Tibial nerve (tissue), 4 donors: ENCODE results near the gene VILL. TPM values are rescaled to one million over a fixed set of nuclear protein-coding genes. Genes with fewer than 3 reads are reported as not detected.

Source experiments
- DNase-seq, 2 donors: peaks; one replicate each; pipeline ENCODE4 v3.0.0-alpha.2; 2019; ENCODE audit warnings: low spot score in 2 of 2
- H3K27ac ChIP-seq, 4 donors: fragments of 200-600 bp; sonication (generic) in 3 of 4; one replicate each; pipeline ENCODE4 v1.5.1; 2017 to 2019; ENCODE audit warnings: mild to moderate bottlenecking in 1 of 4
- H3K27me3 ChIP-seq, 2 donors: fragments of 200-600 bp; sonication (generic) in 1 of 2; one replicate each; pipeline versions ENCODE4 v1.5.1 to v1.6.0; 2017 to 2019
- H3K36me3 ChIP-seq, 3 donors: fragments of 200-600 bp; sonication (generic); one replicate each; pipeline ENCODE4 v1.5.1; 2018 to 2019
- H3K4me1 ChIP-seq, 4 donors: fragments of 200-600 bp; sonication (generic) in 3 of 4; one replicate each; pipeline ENCODE4 v1.5.1; 2017 to 2019
- H3K4me3 ChIP-seq, 4 donors: fragments of 200-600 bp; sonication (generic) in 3 of 4; one replicate each; pipeline ENCODE4 v1.5.1; 2017 to 2019; ENCODE audit warnings: mild to moderate bottlenecking in 1 of 4, moderate library complexity in 1 of 4
- H3K9me3 ChIP-seq, 4 donors: fragments of 200-600 bp; sonication (generic) in 3 of 4; one replicate each; pipeline ENCODE4 v1.5.1; 2017 to 2019
- CTCF ChIP-seq, 5 experiments: fragments of 200-600 bp in 3 of 5; fragments of 450-650 bp in 2 of 5; sonication (generic) in 3 of 5; IDR thresholded peaks; one replicate each; pipeline ENCODE4 v1.5.1; 2016 to 2019; ENCODE audit warnings: antibody characterized with exemption in 5 of 5, mild to moderate bottlenecking in 3 of 5, moderate library complexity in 2 of 5
- EP300 ChIP-seq, 2 donors: sonication (generic); formaldehyde crosslinking; IDR thresholded peaks; one replicate each; pipeline ENCODE4 v1.6.1; 2017; ENCODE audit warnings: antibody characterized with exemption in 2 of 2, mild to moderate bottlenecking in 1 of 2
- POLR2A ChIP-seq, 2 donors: fragments of 450-650 bp; IDR thresholded peaks; one replicate each; pipeline ENCODE4 v1.6.1; 2017; ENCODE audit warnings: antibody characterized with exemption in 2 of 2, mild to moderate bottlenecking in 2 of 2, moderate library complexity in 2 of 2
- WGBS, 2 donors: methylation state at CpG; one replicate each; pipeline ENCODE4 v1.1.5; 2018; 5-methylcytosine and 5-hydroxymethylcytosine counted together
- total RNA-seq, 4 donors: library from RNA; depleted of rRNA; stranded (reverse); fragments of >200 nt; gene quantifications; one replicate each; pipeline ENCODE4 v1.1.0, GENCODE V29; 2016

VILL gene
- total RNA-seq, 4 donors from 2014 or later = 13.6 to 16.5 (median 15.3) TPM

GRCh38 chr3:38001456-38002081 is 11.0 kb downstream of the VILL start:
- Histone ChIP-seq H3K4me1 (peaks cover 0 to 65% (median 48%) of the 10 kb centered on the region in 4 donors), H3K36me3 (peaks cover 0 to 31% (median 0%) of the 10 kb centered on the region in 3 donors), H3K27ac (peak overlapping the region in 1 of 4 donors; percentile 77), H3K4me3 (no peak overlapping the region), H3K9me3 (no peaks in the 10 kb centered on the region), H3K27me3 (no peaks in the 10 kb centered on the region)
- WGBS, 2 donors = 88 to 91% methylated on average over 9 of the region's 9 CpGs
- TF ChIP-seq CTCF (IDR thresholded peaks at IDR 0.05) = no peak
- no peak for TF ChIP-seq POLR2A (IDR thresholded peaks at IDR 0.05)
- TF ChIP-seq EP300 (IDR thresholded peaks at IDR 0.05) = no peak
- DNase-seq = no peak

- Histone ChIP-seq H3K36me3 (peaks cover 0 to 39% (median 0%) of the 10 kb centered on the region in 3 donors), H3K4me3 (no peak overlapping the region), H3K4me1 (peaks cover 0 to 57% (median 44%) of the 10 kb centered on the region in 4 donors), H3K9me3 (no peaks in the 10 kb centered on the region), H3K27me3 (no peaks in the 10 kb centered on the region), H3K27ac (peak overlapping the region; percentile 68 to 87 (median 74))
- TF ChIP-seq EP300 (IDR thresholded peaks at IDR 0.05) = no peak
- TF ChIP-seq CTCF (IDR thresholded peaks at IDR 0.05) = no peak
- TF ChIP-seq POLR2A (IDR thresholded peaks at IDR 0.05) = no peak
- WGBS, 2 donors = 92 to 93% methylated on average over 5 to 6 of the region's 6 CpGs
- no peak for DNase-seq
These were observed 11.8 kb downstream of the VILL start for GRCh38 chr3:38002291-38002876.

GRCh38 chr3:38002940-38003339 is 12.4 kb downstream of the VILL start:
- Histone ChIP-seq H3K27ac (peak overlapping the region; percentile 68 to 87 (median 74)), H3K27me3 (no peaks in the 10 kb centered on the region), H3K4me1 (peaks cover 0 to 51% (median 41%) of the 10 kb centered on the region in 4 donors), H3K9me3 (no peaks in the 10 kb centered on the region), H3K36me3 (peaks cover 0 to 45% (median 0%) of the 10 kb centered on the region in 3 donors), H3K4me3 (no peak overlapping the region)
- 67 to 78% methylated on average over 6 to 9 of the region's 9 CpGs for WGBS, 2 donors
- no peak for TF ChIP-seq CTCF (IDR thresholded peaks at IDR 0.05)
- TF ChIP-seq EP300 (IDR thresholded peaks at IDR 0.05) = no peak
- TF ChIP-seq POLR2A (IDR thresholded peaks at IDR 0.05) = no peak
- DNase-seq = no peak

GRCh38 chr3:38003371-38003816 is 12.8 kb downstream of the VILL start:
- Histone ChIP-seq H3K27me3 (no peaks in the 10 kb centered on the region), H3K4me1 (peaks cover 0 to 47% (median 37%) of the 10 kb centered on the region in 4 donors), H3K4me3 (no peak overlapping the region), H3K9me3 (no peaks in the 10 kb centered on the region), H3K36me3 (peaks cover 0 to 49% (median 0%) of the 10 kb centered on the region in 3 donors), H3K27ac (peak overlapping the region; percentile 68 to 87 (median 74))
- peak; percentile 56 to 66 for DNase-seq
- TF ChIP-seq POLR2A (IDR thresholded peaks at IDR 0.05) = no peak
- peak; percentile 76 to 92 (median 84) for TF ChIP-seq CTCF (IDR thresholded peaks at IDR 0.05)
- peak in 1 of 2 donors; percentile 20 for TF ChIP-seq EP300 (IDR thresholded peaks at IDR 0.05)
- WGBS, 2 donors = 15 to 26% methylated on average over 7 of the region's 7 CpGs

- no peak overlapping the region for H3K4me3 ChIP-seq
- 64 to 71% methylated on average over 8 to 11 of the region's 11 CpGs for WGBS, 2 donors
- no peak for DNase-seq
- H3K9me3 ChIP-seq = no peaks in the 10 kb centered on the region
- peaks cover 0 to 43% (median 34%) of the 10 kb centered on the region in 4 donors for H3K4me1 ChIP-seq
- peak overlapping the region; percentile 68 to 87 (median 74) for H3K27ac ChIP-seq
- H3K27me3 ChIP-seq = no peaks in the 10 kb centered on the region
- peaks cover 0 to 55% (median 0%) of the 10 kb centered on the region in 3 donors for H3K36me3 ChIP-seq
- no peak for TF ChIP-seq EP300 (IDR thresholded peaks at IDR 0.05)
- TF ChIP-seq POLR2A (IDR thresholded peaks at IDR 0.05) = no peak
- TF ChIP-seq CTCF (IDR thresholded peaks at IDR 0.05) = no peak
These were observed 13.3 kb downstream of the VILL start for GRCh38 chr3:38003817-38004414.
